SK-N-SH (cell line): ENCODE measurements around the gene GPR107. TPM values are rescaled to one million over a fixed set of nuclear protein-coding genes. Genes with fewer than 3 reads are reported as not detected.

ENCODE experiments used
- CTCF ChIA-PET: fragments of 300-600, 350-600 bp; formaldehyde crosslinking; extraction: SDS; loops from one replicate; lab custom pipeline; 2021; lab: Yijun Ruan, JAX
- POLR2A ChIA-PET: fragments of 350-600 bp; sonication (Branson Sonifier 250); formaldehyde crosslinking; extraction: SDS; loops from one replicate; lab custom pipeline; 2020; ENCODE audit warnings: antibody characterized with exemption, inconsistent platforms; lab: Yijun Ruan, JAX
- DNase-seq: peaks from one replicate; pipeline ENCODE4 v3.0.0; 2012
- H2AFZ ChIP-seq: fragments of 200-600 bp; sonication (generic); 2 replicates; pipeline ENCODE4 v1.8.1; 2016; ENCODE audit warnings: antibody characterized with exemption, mild to moderate bottlenecking, low read depth
- H3F3A ChIP-seq: fragments of 200-600 bp; sonication (generic); replicated peaks from 2 replicates; pipeline ENCODE3; 2016; ENCODE audit warnings: antibody characterized with exemption, mild to moderate bottlenecking; ENCODE audit not compliant: insufficient read depth
- H3K27ac ChIP-seq, 2 experiments: fragments of 200-500 bp in 1 of 2; fragments of 200-600 bp in 1 of 2; sonication (Bioruptor generic) in 1 of 2; sonication (generic), shearing (Covaris generic) in 1 of 2; 2 replicates each; pipeline versions ENCODE4 v1.5.1 to v1.6.1; 2014 to 2016; ENCODE audit warnings: low read depth in 2 of 2, inconsistent platforms in 1 of 2, low read length in 1 of 2, mild to moderate bottlenecking in 1 of 2, mixed read lengths in 1 of 2
- H3K27me3 ChIP-seq: fragments of 200-600 bp; sonication (generic), shearing (Covaris generic); 2 replicates; pipeline ENCODE4 v1.6.1; 2016; ENCODE audit warnings: mixed run types; ENCODE audit not compliant: insufficient read depth
- H3K36me3 ChIP-seq, 2 experiments: fragments of 200-500 bp in 1 of 2; fragments of 200-600 bp in 1 of 2; sonication (Bioruptor generic) in 1 of 2; sonication (generic) in 1 of 2; replicated peaks in 1 of 2; 2 replicates each; pipeline versions ENCODE3 to v1.5.1; 2014 to 2016; ENCODE audit warnings: low read length in 1 of 2, mild to moderate bottlenecking in 1 of 2; ENCODE audit not compliant: insufficient read depth in 2 of 2, control insufficient read depth in 1 of 2
- H3K4me1 ChIP-seq, 2 experiments: fragments of 200-500 bp in 1 of 2; fragments of 200-600 bp in 1 of 2; sonication (Bioruptor generic) in 1 of 2; sonication (generic), shearing (Covaris generic) in 1 of 2; 2 replicates each; pipeline versions ENCODE4 v1.5.1 to v1.6.1; 2014 to 2016; ENCODE audit warnings: low read depth in 1 of 2, low read length in 1 of 2, mixed run types in 1 of 2; ENCODE audit not compliant: insufficient read depth in 2 of 2, control insufficient read depth in 1 of 2
- H3K4me2 ChIP-seq: fragments of 200-600 bp; sonication (generic), shearing (Covaris generic); 2 replicates; pipeline ENCODE4 v1.6.1; 2017; ENCODE audit warnings: mixed run types
- H3K4me3 ChIP-seq, 2 experiments: fragments of 200-500 bp in 1 of 2; fragments of 200-600 bp in 1 of 2; sonication (Bioruptor generic) in 1 of 2; sonication (generic), shearing (Covaris generic) in 1 of 2; 2 replicates each; pipeline versions ENCODE4 v1.5.1 to v1.8.1; 2014 to 2016; ENCODE audit warnings: low read depth in 2 of 2, inconsistent platforms in 1 of 2, low read length in 1 of 2, mild to moderate bottlenecking in 1 of 2, mixed read lengths in 1 of 2, moderate library complexity in 1 of 2
- H3K79me2 ChIP-seq: fragments of 200-600 bp; sonication (generic); 2 replicates; pipeline ENCODE4 v1.8.1; 2017; ENCODE audit warnings: mild to moderate bottlenecking; ENCODE audit not compliant: insufficient read depth
- H3K9ac ChIP-seq: fragments of 200-600 bp; sonication (generic); 2 replicates; pipeline ENCODE4 v1.6.1; 2017; ENCODE audit warnings: mixed run types
- H3K9me2 ChIP-seq: fragments of 200-600 bp; sonication (generic); 2 replicates; pipeline ENCODE4 v1.6.1; 2017; ENCODE audit warnings: mixed run types
- H3K9me3 ChIP-seq: fragments of 200-600 bp; sonication (generic); 2 replicates; pipeline ENCODE4 v1.6.1; 2017; ENCODE audit warnings: mixed run types, mild to moderate bottlenecking, moderate library complexity
- H4K20me1 ChIP-seq: fragments of 200-600 bp; sonication (generic); 2 replicates; pipeline ENCODE4 v1.6.1; 2017; ENCODE audit warnings: mild to moderate bottlenecking, mixed run types; ENCODE audit not compliant: insufficient read depth
- CHD2 ChIP-seq: fragments of 150-350 bp; IDR thresholded peaks from 2 replicates; pipeline ENCODE4 v1.6.1; 2018; ENCODE audit warnings: low read length; ENCODE audit not compliant: partially characterized antibody
- ELF1 ChIP-seq: IDR thresholded peaks from 2 replicates; pipeline ENCODE4 v1.4.0; 2012
- EP300 ChIP-seq, 2 experiments: IDR thresholded peaks; 2 replicates each; pipeline versions ENCODE4 v1.4.0 to v1.6.1; 2012; ENCODE audit warnings: borderline replicate concordance in 1 of 2, low read depth in 1 of 2, low read length in 1 of 2
- FOSL2 ChIP-seq: IDR thresholded peaks from 2 replicates; pipeline ENCODE4 v1.4.0; 2012; ENCODE audit warnings: low read depth, mild to moderate bottlenecking, moderate library complexity, borderline replicate concordance
- FOXJ3 ChIP-seq: sonication (generic); formaldehyde crosslinking; IDR thresholded peaks from 2 replicates; pipeline ENCODE4 v1.5.1; 2020; ENCODE audit warnings: mild to moderate bottlenecking, missing genetic modification reagents
- GATA2 ChIP-seq: sonication (generic); formaldehyde crosslinking; IDR thresholded peaks from 2 replicates; pipeline ENCODE4 v1.5.0; 2020; ENCODE audit warnings: mild to moderate bottlenecking, missing genetic modification reagents
- IRF3 ChIP-seq: fragments of 150-350 bp; IDR thresholded peaks from 2 replicates; pipeline ENCODE4 v1.6.1; 2016; ENCODE audit warnings: mild to moderate bottlenecking, low read depth, low read length
- JUND ChIP-seq: IDR thresholded peaks from 2 replicates; pipeline ENCODE4 v1.4.0; 2012
- MEF2A ChIP-seq: IDR thresholded peaks from 2 replicates; pipeline ENCODE4 v1.4.0; 2012; ENCODE audit warnings: low read depth, borderline replicate concordance
- RAD21 ChIP-seq: IDR thresholded peaks from 2 replicates; pipeline ENCODE4 v1.6.1; 2012; ENCODE audit warnings: mild to moderate bottlenecking, low read length
- RCOR1 ChIP-seq: fragments of 150-350 bp; IDR thresholded peaks from 2 replicates; pipeline ENCODE4 v1.6.1; 2017; ENCODE audit warnings: antibody characterized with exemption, low read length
- RFX5 ChIP-seq: IDR thresholded peaks from 2 replicates; pipeline ENCODE4 v1.6.1; 2012; ENCODE audit warnings: mild to moderate bottlenecking, improper control_type of control experiment, low read length
- RXRA ChIP-seq: IDR thresholded peaks from 2 replicates; pipeline ENCODE4 v1.4.0; 2012; ENCODE audit warnings: low read depth, mild to moderate bottlenecking, borderline replicate concordance
- SMC3 ChIP-seq: IDR thresholded peaks from 2 replicates; pipeline ENCODE4 v1.6.1; 2012; ENCODE audit warnings: low read depth, low read length, improper control_type of control experiment
- TAF1 ChIP-seq: IDR thresholded peaks from 2 replicates; pipeline ENCODE4 v1.6.1; 2012; ENCODE audit warnings: low read depth, mild to moderate bottlenecking, low read length, moderate library complexity, borderline replicate concordance
- YY1 ChIP-seq: IDR thresholded peaks from 2 replicates; pipeline ENCODE4 v1.4.0; 2012; ENCODE audit warnings: low read depth, mild to moderate bottlenecking
- WGBS: methylation state at CpG from one replicate; pipeline ENCODE4 v1.1.6; 2017; ENCODE audit warnings: low lambda C conversion rate; 5-methylcytosine and 5-hydroxymethylcytosine counted together
- polyA plus RNA-seq, 3 experiments: library from polyadenylated mRNA; depleted of rRNA; stranded (reverse); fragments of >200 nt; gene quantifications; 2 replicates each; pipeline ENCODE4 v1.2.3, GENCODE V29; 2012
- TF ChIP-seq, protein P1 (sequence below): fragments of 150-350 bp; IDR thresholded peaks from 2 replicates; pipeline ENCODE4 v1.6.1; 2017; ENCODE audit warnings: antibody characterized with exemption, low read length, low read depth, borderline replicate concordance
- TF ChIP-seq, protein P2 (sequence below): fragments of 200-600 bp; sonication (generic); IDR thresholded peaks from 2 replicates; pipeline ENCODE4 v1.6.1; 2017; ENCODE audit warnings: antibody characterized with exemption, mild to moderate bottlenecking, moderate library complexity
- TF ChIP-seq, protein P3 (sequence below): IDR thresholded peaks from 2 replicates; pipeline ENCODE4 v1.4.0; 2012; ENCODE audit warnings: low read depth, borderline replicate concordance
- TF ChIP-seq, protein P4 (sequence below): IDR thresholded peaks from 2 replicates; pipeline ENCODE4 v1.4.0; 2012; ENCODE audit warnings: low read depth

GPR107 gene
- polyA plus RNA-seq, 1 of the 3 experiments (the other 2 are of a cell fraction): 23.0 TPM

DNA sequence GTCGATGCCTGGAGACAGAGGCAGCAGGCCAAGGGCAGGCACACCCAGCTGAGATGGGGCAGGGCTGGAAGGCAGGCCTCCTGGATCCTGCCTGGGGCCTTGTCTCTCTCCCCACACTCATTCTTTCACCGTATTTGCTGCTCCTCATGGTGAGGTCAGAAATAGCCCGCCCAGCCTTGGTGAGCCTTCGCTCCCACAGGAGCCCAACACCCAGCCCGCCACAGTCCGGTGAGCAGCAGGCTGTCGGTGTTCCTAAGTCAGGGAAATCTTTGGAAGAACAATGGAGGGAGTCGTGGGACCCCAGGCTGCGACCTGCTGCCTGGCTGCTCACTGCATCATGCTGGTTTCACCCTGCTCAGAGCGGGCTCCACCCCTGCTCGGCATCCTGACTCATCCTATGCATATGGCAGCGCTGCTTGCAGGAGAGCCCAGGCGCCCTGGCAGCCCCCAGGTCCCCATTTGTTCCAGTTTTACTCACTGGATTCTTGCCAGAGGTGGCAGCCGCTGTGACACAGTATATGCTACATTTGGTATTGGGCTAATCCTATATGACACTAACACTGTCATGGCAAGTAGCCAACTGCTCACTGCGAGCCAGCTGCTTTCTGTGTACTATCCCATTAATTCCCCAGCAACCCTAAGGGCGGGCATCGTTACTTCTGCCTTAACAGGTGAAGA, 65.3 kb downstream of the GPR107 start (continued):
- TF ChIP-seq, protein P1, sequence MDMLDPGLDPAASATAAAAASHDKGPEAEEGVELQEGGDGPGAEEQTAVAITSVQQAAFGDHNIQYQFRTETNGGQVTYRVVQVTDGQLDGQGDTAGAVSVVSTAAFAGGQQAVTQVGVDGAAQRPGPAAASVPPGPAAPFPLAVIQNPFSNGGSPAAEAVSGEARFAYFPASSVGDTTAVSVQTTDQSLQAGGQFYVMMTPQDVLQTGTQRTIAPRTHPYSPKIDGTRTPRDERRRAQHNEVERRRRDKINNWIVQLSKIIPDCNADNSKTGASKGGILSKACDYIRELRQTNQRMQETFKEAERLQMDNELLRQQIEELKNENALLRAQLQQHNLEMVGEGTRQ: no peak
- TF ChIP-seq CHD2 (peak; percentile 28), MEF2A (no peak), JUND (no peak; the same call in 1 of the 2 replicates), YY1 (no peak), RAD21 (peak; percentile 5; the same call in 1 of the 2 replicates), RFX5 (no peak; the same call in 1 of the 2 replicates), EP300 (IDR thresholded peaks at IDR 0.05; ENCODE audit: borderline replicate concordance in 1 of 2, low read depth in 1 of 2, low read length in 1 of 2) (peak in 1 of 2 experiments; percentile 85; a peak in 2 of 4 replicates), RCOR1 (peak; percentile 59), RXRA (no peak)
- TF ChIP-seq, protein P2, sequence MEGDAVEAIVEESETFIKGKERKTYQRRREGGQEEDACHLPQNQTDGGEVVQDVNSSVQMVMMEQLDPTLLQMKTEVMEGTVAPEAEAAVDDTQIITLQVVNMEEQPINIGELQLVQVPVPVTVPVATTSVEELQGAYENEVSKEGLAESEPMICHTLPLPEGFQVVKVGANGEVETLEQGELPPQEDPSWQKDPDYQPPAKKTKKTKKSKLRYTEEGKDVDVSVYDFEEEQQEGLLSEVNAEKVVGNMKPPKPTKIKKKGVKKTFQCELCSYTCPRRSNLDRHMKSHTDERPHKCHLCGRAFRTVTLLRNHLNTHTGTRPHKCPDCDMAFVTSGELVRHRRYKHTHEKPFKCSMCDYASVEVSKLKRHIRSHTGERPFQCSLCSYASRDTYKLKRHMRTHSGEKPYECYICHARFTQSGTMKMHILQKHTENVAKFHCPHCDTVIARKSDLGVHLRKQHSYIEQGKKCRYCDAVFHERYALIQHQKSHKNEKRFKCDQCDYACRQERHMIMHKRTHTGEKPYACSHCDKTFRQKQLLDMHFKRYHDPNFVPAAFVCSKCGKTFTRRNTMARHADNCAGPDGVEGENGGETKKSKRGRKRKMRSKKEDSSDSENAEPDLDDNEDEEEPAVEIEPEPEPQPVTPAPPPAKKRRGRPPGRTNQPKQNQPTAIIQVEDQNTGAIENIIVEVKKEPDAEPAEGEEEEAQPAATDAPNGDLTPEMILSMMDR: no peak
- TF ChIP-seq, all 33 proteins: peak for 9

- H3K9ac ChIP-seq: no peak overlapping the region
- H3K9me2 ChIP-seq: no peaks in the 10 kb centered on the region
- no peak for DNase-seq
- H3K4me3 ChIP-seq: no peak overlapping the region
- no peak overlapping the region for H2AFZ ChIP-seq
- H3K36me3 ChIP-seq: peaks cover 10 to 15% of the 10 kb centered on the region in 2 experiments
- peak overlapping the region in 1 of 2 experiments; percentile 80; a peak in 2 of 4 replicates for H3K27ac ChIP-seq
- peak overlapping the region; percentile 31; the same call in 1 of the 2 replicates for H3K4me2 ChIP-seq
- WGBS: 81% methylated on average over 14 of the region's 14 CpGs
- POLR2A ChIA-PET: interaction anchor here (0.6 kb wide), 1 partner anchor 25 kb away, joined by 3 read pairs; no protein-coding TSS in a partner anchor
- peaks cover 10% of the 10 kb centered on the region for H3F3A ChIP-seq
- CTCF ChIA-PET: interaction anchor here (1.0 to 5.1 kb wide), 2 partner anchors 12 to 74 kb away, joined by 3 to 54 read pairs; no protein-coding TSS in a partner anchor
- H3K4me1 ChIP-seq: peaks cover 21 to 25% of the 10 kb centered on the region in 2 experiments; a peak in 3 of 4 replicates
- H3K9me3 ChIP-seq: no peaks in the 10 kb centered on the region
- no peaks in the 10 kb centered on the region for H3K27me3 ChIP-seq
- H4K20me1 ChIP-seq: no peaks in the 10 kb centered on the region
- no peaks in the 10 kb centered on the region; the same call in 1 of the 2 replicates for H3K79me2 ChIP-seq
- TF ChIP-seq, protein P2: no peak
- TF ChIP-seq, protein P3, sequence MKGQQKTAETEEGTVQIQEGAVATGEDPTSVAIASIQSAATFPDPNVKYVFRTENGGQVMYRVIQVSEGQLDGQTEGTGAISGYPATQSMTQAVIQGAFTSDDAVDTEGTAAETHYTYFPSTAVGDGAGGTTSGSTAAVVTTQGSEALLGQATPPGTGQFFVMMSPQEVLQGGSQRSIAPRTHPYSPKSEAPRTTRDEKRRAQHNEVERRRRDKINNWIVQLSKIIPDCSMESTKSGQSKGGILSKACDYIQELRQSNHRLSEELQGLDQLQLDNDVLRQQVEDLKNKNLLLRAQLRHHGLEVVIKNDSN: no peak
- TF ChIP-seq RCOR1 (no peak), FOSL2 (no peak), TAF1 (no peak), RAD21 (no peak), GATA2 (CRISPR knock-in tag) (no peak), ELF1 (no peak), FOXJ3 (CRISPR knock-in tag) (no peak), SMC3 (no peak), IRF3 (no peak), EP300 (IDR thresholded peaks at IDR 0.05; ENCODE audit: borderline replicate concordance in 1 of 2, low read depth in 1 of 2, low read length in 1 of 2) (no peak)
- TF ChIP-seq, protein P4, sequence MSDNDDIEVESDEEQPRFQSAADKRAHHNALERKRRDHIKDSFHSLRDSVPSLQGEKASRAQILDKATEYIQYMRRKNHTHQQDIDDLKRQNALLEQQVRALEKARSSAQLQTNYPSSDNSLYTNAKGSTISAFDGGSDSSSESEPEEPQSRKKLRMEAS: no peak
Observed at GRCh38 chr9:130119519-130120298, 66.0 kb downstream of the GPR107 start.
